Hepatocyte (in vitro differentiated cells): ENCODE results near the gene BICD2. TPM values are rescaled to one million over a fixed set of nuclear protein-coding genes. Genes with fewer than 3 reads are reported as not detected.

Experiments used
- DNase-seq: peaks from one replicate; pipeline ENCODE4 v3.0.0-alpha.2; 2016; ENCODE audit warnings: low spot score
- H2AFZ ChIP-seq: fragments of 200-600 bp; sonication (generic); 2 replicates; pipeline ENCODE4 v1.6.0; 2016; ENCODE audit warnings: antibody characterized with exemption, mild to moderate bottlenecking
- H3K27ac ChIP-seq: fragments of 200-600 bp; sonication (generic); 2 replicates; pipeline ENCODE4 v1.5.1; 2016; ENCODE audit warnings: mild to moderate bottlenecking
- H3K27me3 ChIP-seq: fragments of 200-600 bp; sonication (generic); 2 replicates; pipeline ENCODE4 v1.6.1; 2016
- H3K36me3 ChIP-seq: fragments of 200-600 bp; sonication (generic); replicated peaks from 2 replicates; pipeline ENCODE4 v1.5.1; 2016; ENCODE audit warnings: low read depth; ENCODE audit not compliant: insufficient read depth
- H3K4me1 ChIP-seq: fragments of 200-600 bp; sonication (generic); 2 replicates; pipeline ENCODE4 v1.5.1; 2016; ENCODE audit warnings: mild to moderate bottlenecking, moderate library complexity; ENCODE audit not compliant: insufficient read depth
- H3K4me2 ChIP-seq: fragments of 200-600 bp; sonication (generic); 2 replicates; pipeline ENCODE4 v1.6.0; 2016
- H3K4me3 ChIP-seq: fragments of 200-600 bp; sonication (generic); 2 replicates; pipeline ENCODE4 v1.5.1; 2016; ENCODE audit warnings: mild to moderate bottlenecking
- H3K79me2 ChIP-seq: fragments of 200-600 bp; sonication (generic); 2 replicates; pipeline ENCODE4 v1.6.0; 2017; ENCODE audit warnings: mild to moderate bottlenecking
- H3K9me2 ChIP-seq: fragments of 200-600 bp; sonication (generic); replicated peaks from 2 replicates; pipeline ENCODE4 v1.6.0; 2017; ENCODE audit warnings: mild to moderate bottlenecking; ENCODE audit not compliant: insufficient read depth
- H3K9me3 ChIP-seq: fragments of 200-600 bp; sonication (generic); 2 replicates; pipeline ENCODE4 v1.5.1; 2016; ENCODE audit warnings: low read depth, mild to moderate bottlenecking
- H4K20me1 ChIP-seq: fragments of 200-600 bp; sonication (generic); 2 replicates; pipeline ENCODE4 v1.6.0; 2016; ENCODE audit warnings: mild to moderate bottlenecking; ENCODE audit not compliant: insufficient read depth, poor library complexity, severe bottlenecking
- CTCF ChIP-seq: fragments of 200-600 bp; sonication (generic); IDR thresholded peaks from 2 replicates; pipeline ENCODE4 v1.5.1; 2016; ENCODE audit warnings: antibody characterized with exemption, mild to moderate bottlenecking; ENCODE audit not compliant: poor library complexity
- EZH2 ChIP-seq: fragments of 200-600 bp; sonication (generic); IDR thresholded peaks from 2 replicates; pipeline ENCODE4 v1.6.1; 2016; ENCODE audit warnings: antibody characterized with exemption, mild to moderate bottlenecking, borderline replicate concordance
- EZH2phosphoT487 ChIP-seq: fragments of 200-600 bp; sonication (generic); IDR thresholded peaks from one replicate; pipeline ENCODE4 v1.6.1; 2018; ENCODE audit warnings: antibody characterized with exemption, mild to moderate bottlenecking, low read depth, moderate library complexity; ENCODE audit not compliant: unreplicated experiment, severe bottlenecking
- WGBS: methylation state at CpG from one replicate; pipeline ENCODE4 v1.1.6; 2016; ENCODE audit warnings: low lambda C conversion rate; ENCODE audit errors: missing lambda C conversion rate; 5-methylcytosine and 5-hydroxymethylcytosine counted together
- polyA plus RNA-seq: library from polyadenylated mRNA; unstranded; fragments of >200 nt; fragmentation: Nextera tagmentation; extraction: Ambion mirVana; gene quantifications from 2 replicates; pipeline ENCODE4 v1.2.1, GENCODE V29; 2016
- total RNA-seq: library from RNA; depleted of rRNA; stranded (reverse); fragments of >200 nt; gene quantifications from 2 replicates; pipeline ENCODE4 v1.2.3, GENCODE V29; 2014

BICD2 gene
- total and polyA plus RNA-seq, 2 experiments from 2014 or later, result 13.2 to 25.7 TPM

- Histone ChIP-seq H4K20me1 (peaks cover 3% of the 10 kb centered on the region), H2AFZ (no peak overlapping the region), H3K4me3 (no peak overlapping the region), H3K9me2 (no peaks in the 10 kb centered on the region), H3K4me2 (no peak overlapping the region), H3K79me2 (no peaks in the 10 kb centered on the region), H3K27ac (no peak overlapping the region), H3K36me3 (no peaks in the 10 kb centered on the region), H3K27me3 (no peaks in the 10 kb centered on the region), H3K4me1 (no peaks in the 10 kb centered on the region), H3K9me3 (no peaks in the 10 kb centered on the region)
- WGBS, result 96% methylated on average over 8 of the region's 8 CpGs
- TF ChIP-seq EZH2phosphoT487 (no peak), CTCF (no peak), EZH2 (no peak)
- no peak for DNase-seq
Measured at GRCh38 chr9:92720807-92721535, 43.7 kb downstream of the BICD2 start.

- peaks cover 3% of the 10 kb centered on the region for H4K20me1 ChIP-seq
- no peaks in the 10 kb centered on the region for H3K4me1 ChIP-seq
- no peak for TF ChIP-seq CTCF
- TF ChIP-seq EZH2, result no peak
- no peak for TF ChIP-seq EZH2phosphoT487
- H3K4me3 ChIP-seq, result no peak overlapping the region
- DNase-seq, result no peak
- H3K27ac ChIP-seq, result no peak overlapping the region
- H3K9me3 ChIP-seq, result no peaks in the 10 kb centered on the region
- WGBS, result 97% methylated on average over 24 of the region's 24 CpGs
- no peaks in the 10 kb centered on the region for H3K36me3 ChIP-seq
- no peaks in the 10 kb centered on the region for H3K27me3 ChIP-seq
- no peaks in the 10 kb centered on the region for H3K79me2 ChIP-seq
- no peak overlapping the region for H3K4me2 ChIP-seq
- H2AFZ ChIP-seq, result no peak overlapping the region
- H3K9me2 ChIP-seq, result no peaks in the 10 kb centered on the region
Measured at GRCh38 chr9:92720209-92720765, 44.3 kb downstream of the BICD2 start.

- Histone ChIP-seq H3K36me3 (no peaks in the 10 kb centered on the region), H3K27ac (no peak overlapping the region), H3K4me3 (no peak overlapping the region), H3K9me2 (no peaks in the 10 kb centered on the region), H3K4me2 (no peak overlapping the region), H4K20me1 (peaks cover 3% of the 10 kb centered on the region), H3K4me1 (no peaks in the 10 kb centered on the region), H3K79me2 (no peaks in the 10 kb centered on the region), H3K27me3 (no peaks in the 10 kb centered on the region), H3K9me3 (no peaks in the 10 kb centered on the region), H2AFZ (no peak overlapping the region)
- WGBS, result 98% methylated on average over 34 of the region's 34 CpGs
- DNase-seq, result no peak
- TF ChIP-seq CTCF, result no peak
- no peak for TF ChIP-seq EZH2phosphoT487
- TF ChIP-seq EZH2, result no peak
Measured at GRCh38 chr9:92719028-92719647, 45.5 kb downstream of the BICD2 start.
